DOHH2 (cell line): ENCODE measurements around the gene KIR3DL2.

Experiments used
- EZH2phosphoT487 ChIP-seq: fragments of 200-600 bp; sonication (generic); IDR thresholded peaks from 2 replicates; pipeline ENCODE4 v1.6.1; 2017; ENCODE audit warnings: borderline replicate concordance, mild to moderate bottlenecking, antibody characterized with exemption, low read length, moderate library complexity, mixed read lengths
- TF ChIP-seq, protein P1 (sequence below): fragments of 200-600 bp; sonication (generic); IDR thresholded peaks from one replicate; pipeline ENCODE4 v1.5.1; 2014; ENCODE audit warnings: antibody characterized with exemption, mild to moderate bottlenecking, low read depth, low read length; ENCODE audit not compliant: poor library complexity, severe bottlenecking

- TF ChIP-seq, protein P1, sequence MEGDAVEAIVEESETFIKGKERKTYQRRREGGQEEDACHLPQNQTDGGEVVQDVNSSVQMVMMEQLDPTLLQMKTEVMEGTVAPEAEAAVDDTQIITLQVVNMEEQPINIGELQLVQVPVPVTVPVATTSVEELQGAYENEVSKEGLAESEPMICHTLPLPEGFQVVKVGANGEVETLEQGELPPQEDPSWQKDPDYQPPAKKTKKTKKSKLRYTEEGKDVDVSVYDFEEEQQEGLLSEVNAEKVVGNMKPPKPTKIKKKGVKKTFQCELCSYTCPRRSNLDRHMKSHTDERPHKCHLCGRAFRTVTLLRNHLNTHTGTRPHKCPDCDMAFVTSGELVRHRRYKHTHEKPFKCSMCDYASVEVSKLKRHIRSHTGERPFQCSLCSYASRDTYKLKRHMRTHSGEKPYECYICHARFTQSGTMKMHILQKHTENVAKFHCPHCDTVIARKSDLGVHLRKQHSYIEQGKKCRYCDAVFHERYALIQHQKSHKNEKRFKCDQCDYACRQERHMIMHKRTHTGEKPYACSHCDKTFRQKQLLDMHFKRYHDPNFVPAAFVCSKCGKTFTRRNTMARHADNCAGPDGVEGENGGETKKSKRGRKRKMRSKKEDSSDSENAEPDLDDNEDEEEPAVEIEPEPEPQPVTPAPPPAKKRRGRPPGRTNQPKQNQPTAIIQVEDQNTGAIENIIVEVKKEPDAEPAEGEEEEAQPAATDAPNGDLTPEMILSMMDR: no peak
- no peak for TF ChIP-seq EZH2phosphoT487
Observed at GRCh38 chr19:54903303-54903702, 53.1 kb downstream of the KIR3DL2 start.
